GM10248 (cell line): ENCODE data around the gene MRPS6.

ENCODE experiments used
- CTCF ChIA-PET: fragments of 300-600 bp; sonication (Branson Sonifier 250); formaldehyde crosslinking; extraction: SDS; loops from one replicate; lab custom pipeline; 2021; ENCODE audit warnings: antibody characterized with exemption; lab: Yijun Ruan, JAX
- POLR2A ChIA-PET: fragments of 350-650 bp; sonication (Branson Sonifier 250); formaldehyde crosslinking; extraction: SDS; loops from one replicate; lab custom pipeline; 2020; ENCODE audit warnings: antibody characterized with exemption; lab: Yijun Ruan, JAX
- DNase-seq: peaks from one replicate; pipeline ENCODE4 v3.0.0; 2012; ENCODE audit errors: extremely low spot score
- CTCF ChIP-seq: IDR thresholded peaks from 2 replicates; pipeline ENCODE4 v1.5.1; 2012; ENCODE audit warnings: mild to moderate bottlenecking, low read depth; ENCODE audit errors: extremely low read depth, missing control alignments, control extremely low read depth

MRPS6 gene

GRCh38 chr21:34183331-34183928 is 110.1 kb downstream of the MRPS6 start:
- TF ChIP-seq CTCF, result no peak
- ChIA-PET CTCF (interaction anchor here (1.0 to 2.3 kb wide), 2 partner anchors 20 to 39 kb away, joined by 3 to 10 read pairs; no protein-coding TSS in a partner anchor), POLR2A (no interaction called here)
- DNase-seq, result no peak

DNA sequence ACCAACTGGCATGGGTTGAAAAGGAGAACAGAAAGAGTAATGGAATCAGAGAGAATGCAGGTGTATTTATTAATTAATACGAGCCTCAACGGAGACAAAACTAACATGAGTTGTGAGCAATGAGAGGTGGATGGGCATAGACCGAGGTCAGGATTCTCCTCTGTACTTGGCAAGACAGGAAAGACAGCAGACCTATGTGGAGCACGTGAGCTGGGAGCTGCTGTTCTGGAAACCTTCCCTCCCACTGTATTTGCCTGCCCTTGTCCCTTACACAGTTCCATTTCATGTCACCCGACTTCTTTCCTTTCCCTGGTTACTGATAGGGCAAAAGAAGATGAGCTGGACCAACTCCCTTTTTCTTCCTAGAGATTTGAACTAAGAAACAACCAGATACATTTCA is 110.9 kb downstream of the MRPS6 start:
- ChIA-PET POLR2A (no interaction called here), CTCF (interaction anchor here (1.0 to 2.3 kb wide), 3 partner anchors 19 to 260 kb away, joined by 3 to 10 read pairs (median 3); no protein-coding TSS in a partner anchor)
- DNase-seq, result no peak
- no peak for TF ChIP-seq CTCF

GRCh38 chr21:34185026-34185750 is 111.8 kb downstream of the MRPS6 start:
- POLR2A ChIA-PET, result no interaction called here
- CTCF ChIA-PET, result interaction anchor here (0.7 to 2.3 kb wide), 3 partner anchors 18 to 261 kb away, joined by 3 to 10 read pairs (median 3); no protein-coding TSS in a partner anchor
- DNase-seq, result no peak
- TF ChIP-seq CTCF, result no peak

GRCh38 chr21:34186109-34186719 is 112.8 kb downstream of the MRPS6 start:
- ChIA-PET CTCF (no interaction called here), POLR2A (no interaction called here)
- TF ChIP-seq CTCF, result no peak
- DNase-seq, result no peak

DNA sequence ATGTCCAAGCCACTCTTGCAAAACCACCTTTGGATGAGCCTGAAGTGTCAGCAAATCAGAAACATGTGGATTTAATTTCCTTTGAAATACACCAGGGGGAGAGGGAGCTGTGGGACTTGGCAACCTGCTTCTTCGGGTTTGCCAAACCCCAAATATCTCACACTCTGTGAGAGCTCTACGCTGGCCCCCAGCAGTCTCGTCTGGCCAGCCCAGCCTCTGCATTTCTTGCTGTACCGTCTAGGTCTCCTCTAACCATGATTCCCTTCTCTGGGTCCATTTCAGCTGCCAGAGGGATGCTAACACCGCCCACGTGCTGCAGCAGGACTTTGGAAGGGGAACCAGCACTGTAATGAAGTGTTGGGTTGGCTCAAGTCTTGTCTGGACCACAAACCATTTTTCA is 114.6 kb downstream of the MRPS6 start:
- ChIA-PET POLR2A (no interaction called here), CTCF (no interaction called here)
- no peak for DNase-seq
- TF ChIP-seq CTCF, result no peak

DNA sequence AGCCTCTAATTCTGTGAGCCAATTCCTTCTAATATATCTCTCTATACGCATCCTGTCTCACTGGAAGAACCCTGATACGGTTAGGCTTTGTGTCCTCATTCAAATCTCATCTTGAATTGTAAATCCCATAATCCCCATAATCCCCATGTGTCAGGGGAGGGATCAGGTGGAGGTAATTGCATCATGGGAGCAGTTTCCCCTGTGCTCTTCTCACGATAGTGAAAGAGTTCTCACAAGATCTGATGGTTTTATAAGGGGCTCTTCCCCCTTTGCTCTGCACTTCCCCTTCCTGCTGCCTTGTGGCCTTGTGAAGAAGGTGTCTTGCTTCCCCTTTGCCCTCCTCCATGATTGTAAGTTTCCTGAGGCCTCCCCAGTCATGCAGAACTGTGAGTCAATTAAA is 116.1 kb downstream of the MRPS6 start:
- ChIA-PET POLR2A (no interaction called here), CTCF (no interaction called here)
- no peak for TF ChIP-seq CTCF
- no peak for DNase-seq
